ENCODE measurements around the gene ODAM.

- no peak for TF ChIP-seq HDGF (IDR thresholded peaks at IDR 0.05; ENCODE audit: borderline replicate concordance)
- TF ChIP-seq ELF4 (IDR thresholded peaks at IDR 0.05), result no peak
- no peak for TF ChIP-seq BHLHE40 (IDR thresholded peaks at IDR 0.05; ENCODE audit: borderline replicate concordance)
- no peak for TF ChIP-seq SP1 (IDR thresholded peaks at IDR 0.05)
These were observed 47.6 kb downstream of the ODAM start for GRCh38 chr4:70243091-70243490.
